ENCODE data around the gene SLC13A3.

DNA sequence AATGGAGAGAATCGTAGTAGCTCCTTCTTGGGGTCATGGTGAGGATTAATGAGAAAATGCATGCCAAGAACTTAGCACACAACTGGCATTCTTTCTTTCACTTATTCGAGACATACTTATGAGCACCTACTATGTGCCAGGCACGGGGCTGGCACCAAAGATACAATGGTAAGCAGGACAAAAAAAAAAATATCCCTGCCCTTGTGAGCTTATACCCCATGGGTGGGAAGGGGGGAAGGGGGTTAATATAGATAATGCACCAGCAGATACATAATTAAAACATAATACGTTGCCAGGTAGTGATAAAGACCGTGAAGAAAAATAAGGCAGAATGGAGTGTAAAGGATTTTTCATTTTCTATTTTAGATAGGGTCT, 8.3 kb downstream of the SLC13A3 start:
- TF ChIP-seq EP300 (IDR thresholded peaks at IDR 0.05; ENCODE audit: borderline replicate concordance) (no peak), TCF12 (IDR thresholded peaks at IDR 0.05; ENCODE audit: low read depth) (no peak), FOXM1 (IDR thresholded peaks at IDR 0.05; ENCODE audit: borderline replicate concordance, low read depth) (no peak)

Data from Ishikawa (cell line).